ENCODE data around the gene CD200. TPM values are rescaled to one million over a fixed set of nuclear protein-coding genes. Genes with fewer than 3 reads are reported as not detected.

CD200 gene
- total and polyA plus RNA-seq, 4 donors = 0.10 to 0.28 (median 0.20) TPM

- Histone ChIP-seq H3K9ac (ENCODE audit: low read depth in 1 of 2, low read length in 2 of 2) (no peak overlapping the region), H3K4me3 (ENCODE audit: low read depth in 1 of 3, low read length in 3 of 3) (no peak overlapping the region), H3K27ac (ENCODE audit: low read depth in 1 of 2, low read length in 2 of 2) (no peak overlapping the region), H3K36me3 (ENCODE audit: control insufficient read depth in 4 of 4, insufficient read depth in 3 of 4, low read depth in 1 of 4, low read length in 3 of 4) (peaks cover 0 to 1% (median 0%) of the 10 kb centered on the region in 4 donors), H3K9me3 (ENCODE audit: control insufficient read depth in 4 of 4, low read length in 3 of 4) (no peaks in the 10 kb centered on the region), H3K4me1 (ENCODE audit: control insufficient read depth in 4 of 4, insufficient read depth in 4 of 4, low read length in 3 of 4) (peaks cover 0 to 2% (median 0%) of the 10 kb centered on the region in 4 donors), H3K27me3 (ENCODE audit: control insufficient read depth in 4 of 4, insufficient read depth in 4 of 4, low read length in 3 of 4) (peaks cover 0 to 8% (median 0%) of the 10 kb centered on the region in 4 donors)
- DNase-seq (ENCODE audit: low spot score) = no peak
- TF ChIP-seq FOXA2 (IDR thresholded peaks at IDR 0.05) (no peak), SP1 (IDR thresholded peaks at IDR 0.05) (no peak), ZBTB33 (IDR thresholded peaks at IDR 0.05) (no peak), GABPA (IDR thresholded peaks at IDR 0.05 in 1 of 2, conservative IDR thresholded peaks at IDR 0.05 in 1 of 2) (no peak), RXRA (IDR thresholded peaks at IDR 0.05) (no peak), HNF4A (conservative IDR thresholded peaks at IDR 0.05) (no peak), EGR1 (IDR thresholded peaks at IDR 0.05; ENCODE audit: low read depth in 2 of 2) (no peak), JUND (IDR thresholded peaks at IDR 0.05) (no peak), MAX (IDR thresholded peaks at IDR 0.05) (no peak), CTCF (IDR thresholded peaks at IDR 0.05; ENCODE audit: low read depth, low read length, missing input control) (no peak)
- WGBS = 80% methylated on average over 1 of the region's 1 CpG
Measured at GRCh38 chr3:112375117-112375516, 42.2 kb downstream of the CD200 start.

GRCh38 chr3:112376241-112376911 lies 43.4 kb downstream of the CD200 start:
- Histone ChIP-seq H3K4me1 (ENCODE audit: control insufficient read depth in 4 of 4, insufficient read depth in 4 of 4, low read length in 3 of 4) (peaks cover 0 to 2% (median 0%) of the 10 kb centered on the region in 4 donors), H3K36me3 (ENCODE audit: control insufficient read depth in 4 of 4, insufficient read depth in 3 of 4, low read depth in 1 of 4, low read length in 3 of 4) (peaks cover 0 to 1% (median 0%) of the 10 kb centered on the region in 4 donors), H3K4me3 (ENCODE audit: low read depth in 1 of 3, low read length in 3 of 3) (no peak overlapping the region), H3K9me3 (ENCODE audit: control insufficient read depth in 4 of 4, low read length in 3 of 4) (no peaks in the 10 kb centered on the region), H3K27ac (ENCODE audit: low read depth in 1 of 2, low read length in 2 of 2) (no peak overlapping the region), H3K9ac (ENCODE audit: low read depth in 1 of 2, low read length in 2 of 2) (no peak overlapping the region), H3K27me3 (ENCODE audit: control insufficient read depth in 4 of 4, insufficient read depth in 4 of 4, low read length in 3 of 4) (peaks cover 0 to 4% (median 0%) of the 10 kb centered on the region in 4 donors)
- TF ChIP-seq JUND (IDR thresholded peaks at IDR 0.05) = no peak
- no peak for TF ChIP-seq HNF4A (conservative IDR thresholded peaks at IDR 0.05)
- no peak for TF ChIP-seq REST (IDR thresholded peaks at IDR 0.05)
- TF ChIP-seq CTCF (IDR thresholded peaks at IDR 0.05; ENCODE audit: low read depth, low read length, missing input control) = no peak
- no peak for TF ChIP-seq GABPA (IDR thresholded peaks at IDR 0.05 in 1 of 2, conservative IDR thresholded peaks at IDR 0.05 in 1 of 2)
- no peak for TF ChIP-seq RXRA (IDR thresholded peaks at IDR 0.05)
- no peak for TF ChIP-seq SP1 (IDR thresholded peaks at IDR 0.05)
- no peak for TF ChIP-seq EGR1 (IDR thresholded peaks at IDR 0.05; ENCODE audit: low read depth in 2 of 2)
- no peak for TF ChIP-seq YY1 (IDR thresholded peaks at IDR 0.05)
- TF ChIP-seq RAD21 (IDR thresholded peaks at IDR 0.05) = no peak
- TF ChIP-seq MAX (IDR thresholded peaks at IDR 0.05) = no peak
- no peak for TF ChIP-seq FOXA2 (IDR thresholded peaks at IDR 0.05)
- no peak for TF ChIP-seq NR2F2 (IDR thresholded peaks at IDR 0.05)
- TF ChIP-seq HNF4G (IDR thresholded peaks at IDR 0.05) = no peak
- TF ChIP-seq TAF1 (conservative IDR thresholded peaks at IDR 0.05) = no peak
- TF ChIP-seq ATF3 (IDR thresholded peaks at IDR 0.05) = no peak
- no peak for TF ChIP-seq ZBTB33 (IDR thresholded peaks at IDR 0.05)
- no peak for TF ChIP-seq FOXA1 (IDR thresholded peaks at IDR 0.05)
- 76% methylated on average over 5 of the region's 5 CpGs for WGBS
- no peak for DNase-seq (ENCODE audit: low spot score)
